Suprapubic skin (tissue), 4 donors: ENCODE data around the gene TMEM45B.

ENCODE experiments used
- POLR2A ChIP-seq, 2 donors: fragments of 450-650 bp; IDR thresholded peaks; one replicate each; pipeline ENCODE4 v1.6.1; 2017; ENCODE audit warnings: antibody characterized with exemption in 2 of 2, mild to moderate bottlenecking in 2 of 2, moderate library complexity in 2 of 2
- POLR2AphosphoS5 ChIP-seq, 3 donors: sonication (generic); formaldehyde crosslinking; IDR thresholded peaks; one replicate each; pipeline ENCODE4 v1.6.1; 2017; ENCODE audit warnings: antibody characterized with exemption in 3 of 3
- TF ChIP-seq, protein P1 (sequence below), 2 donors: fragments of 200-600 bp in 1 of 2; fragments of 450-650 bp in 1 of 2; sonication (generic) in 1 of 2; IDR thresholded peaks; one replicate each; pipeline ENCODE4 v1.5.1; 2016 to 2019; ENCODE audit warnings: antibody characterized with exemption in 2 of 2, mild to moderate bottlenecking in 1 of 2, moderate library complexity in 1 of 2

DNA sequence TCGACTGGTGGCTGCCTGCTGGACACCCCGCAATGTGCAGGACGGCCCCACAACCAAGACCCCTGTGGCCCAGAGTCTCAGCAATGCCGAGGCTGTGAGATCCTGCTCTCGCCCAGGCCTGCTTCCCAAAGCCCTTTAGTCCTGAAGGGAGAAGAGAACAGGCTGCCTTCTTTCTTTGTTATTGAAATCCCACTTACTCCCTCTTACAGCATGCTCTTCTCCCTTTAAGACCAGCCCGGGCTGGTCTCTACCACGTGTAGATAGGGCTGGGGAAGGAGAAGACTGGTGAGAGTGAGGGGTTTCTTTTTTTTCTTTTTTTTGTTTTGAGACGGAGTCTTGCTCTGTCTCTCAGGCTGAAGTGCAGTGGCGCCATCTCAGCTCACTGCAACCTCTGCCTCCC lies 21.3 kb downstream of the TMEM45B start:
- TF ChIP-seq POLR2AphosphoS5 (IDR thresholded peaks at IDR 0.05), result no peak
- TF ChIP-seq, protein P1, sequence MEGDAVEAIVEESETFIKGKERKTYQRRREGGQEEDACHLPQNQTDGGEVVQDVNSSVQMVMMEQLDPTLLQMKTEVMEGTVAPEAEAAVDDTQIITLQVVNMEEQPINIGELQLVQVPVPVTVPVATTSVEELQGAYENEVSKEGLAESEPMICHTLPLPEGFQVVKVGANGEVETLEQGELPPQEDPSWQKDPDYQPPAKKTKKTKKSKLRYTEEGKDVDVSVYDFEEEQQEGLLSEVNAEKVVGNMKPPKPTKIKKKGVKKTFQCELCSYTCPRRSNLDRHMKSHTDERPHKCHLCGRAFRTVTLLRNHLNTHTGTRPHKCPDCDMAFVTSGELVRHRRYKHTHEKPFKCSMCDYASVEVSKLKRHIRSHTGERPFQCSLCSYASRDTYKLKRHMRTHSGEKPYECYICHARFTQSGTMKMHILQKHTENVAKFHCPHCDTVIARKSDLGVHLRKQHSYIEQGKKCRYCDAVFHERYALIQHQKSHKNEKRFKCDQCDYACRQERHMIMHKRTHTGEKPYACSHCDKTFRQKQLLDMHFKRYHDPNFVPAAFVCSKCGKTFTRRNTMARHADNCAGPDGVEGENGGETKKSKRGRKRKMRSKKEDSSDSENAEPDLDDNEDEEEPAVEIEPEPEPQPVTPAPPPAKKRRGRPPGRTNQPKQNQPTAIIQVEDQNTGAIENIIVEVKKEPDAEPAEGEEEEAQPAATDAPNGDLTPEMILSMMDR (IDR thresholded peaks at IDR 0.05), result no peak
- TF ChIP-seq POLR2A (IDR thresholded peaks at IDR 0.05), result no peak
